NCI-H524 treated with DMSO at 0.1 percent for 48 hours (cell line): ENCODE data around the gene KCND3.

ENCODE experiments used
- DNase-seq: peaks from one replicate; lab custom pipeline; 2025; lab: John Stamatoyannopoulos, UW

KCND3 gene

GRCh38 chr1:111723871-111724270 is 265.6 kb downstream of the KCND3 start:
- DNase-seq: no peak

GRCh38 chr1:111723091-111723806 is 266.2 kb downstream of the KCND3 start:
- DNase-seq: no peak

- DNase-seq: no peak
These were observed 268.3 kb downstream of the KCND3 start for GRCh38 chr1:111720977-111721786.
